H4 (cell line): ENCODE results near the gene EPB41L4B. TPM values are rescaled to one million over a fixed set of nuclear protein-coding genes. Genes with fewer than 3 reads are reported as not detected.
A peak's percentile ranks its signal among the peaks of the same experiment; 100 is the strongest.

ENCODE experiments used
- DNase-seq: peaks from one replicate; pipeline ENCODE4 v3.0.0-alpha.2; 2015; ENCODE audit warnings: low spot score
- total RNA-seq: library from RNA; depleted of rRNA; stranded (reverse); fragments of >200 nt; shearing (Covaris generic); gene quantifications from 2 replicates; pipeline ENCODE4 v1.2.3, GENCODE V29; 2014

The EPB41L4B gene
- total RNA-seq, 1 experiment from 2014 or later, result 3.5 TPM

DNA sequence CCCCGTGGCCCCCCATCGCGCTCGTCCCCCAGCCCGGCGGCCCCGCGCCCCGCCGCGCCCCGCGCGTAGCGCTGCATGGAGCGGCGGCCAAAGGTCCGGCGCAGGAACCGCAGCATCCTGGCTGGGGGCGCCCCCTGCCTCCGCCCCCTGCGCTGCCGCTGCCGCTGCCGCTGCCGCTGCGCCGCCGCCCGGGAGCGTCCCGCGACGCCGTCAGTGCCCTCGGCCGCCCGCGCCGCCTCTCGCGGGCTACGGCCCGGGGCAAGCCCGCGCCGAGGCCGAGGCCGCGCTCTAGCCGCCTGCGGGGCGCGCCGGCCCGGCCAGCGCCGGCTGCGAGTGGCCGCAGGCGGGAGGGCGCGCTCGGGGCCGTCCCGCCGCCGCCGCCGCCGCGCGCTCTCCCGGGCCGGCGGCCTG lies 523 bp downstream of the EPB41L4B start:
- DNase-seq, result no peak

- DNase-seq, result no peak
Observed at GRCh38 chr9:109319626-109320241, 1.1 kb downstream of the EPB41L4B start.

- no peak for DNase-seq
Observed at GRCh38 chr9:109319017-109319625, 1.7 kb downstream of the EPB41L4B start.

GRCh38 chr9:109317979-109318741 lies 2.7 kb downstream of the EPB41L4B start:
- no peak for DNase-seq

DNA sequence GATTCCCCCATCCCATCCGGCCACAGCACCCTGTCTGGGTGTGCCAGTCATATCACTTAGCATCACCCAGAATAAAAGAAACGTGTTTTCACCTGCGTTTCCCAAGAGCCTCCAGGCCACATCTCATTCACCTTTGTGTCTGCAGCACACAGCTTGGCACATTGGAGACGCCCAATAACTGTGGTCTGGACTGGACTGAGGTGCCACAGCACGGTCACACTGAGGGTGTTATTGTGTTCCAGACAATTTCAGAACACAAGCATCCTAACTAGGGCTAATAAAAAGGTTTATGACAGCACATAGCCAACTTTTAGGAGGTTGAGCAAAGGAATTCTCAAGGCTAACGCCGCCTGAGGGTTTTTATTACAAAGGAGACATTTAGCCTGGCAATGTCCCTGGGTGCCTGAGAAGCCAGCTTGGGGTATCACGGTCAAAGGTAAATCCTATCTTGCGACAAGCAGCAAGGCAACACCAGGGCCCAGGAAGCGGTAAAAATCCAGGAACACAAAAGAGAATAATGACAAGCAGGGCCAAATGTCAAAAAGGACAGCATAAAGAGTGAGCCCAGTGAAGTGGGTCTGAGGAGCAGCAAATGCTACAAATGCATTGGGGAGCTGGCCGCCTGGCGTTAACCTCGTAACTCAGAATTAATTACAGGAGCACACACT lies 3.4 kb downstream of the EPB41L4B start:
- no peak for DNase-seq

- peak; percentile 96 for DNase-seq
Observed at GRCh38 chr9:109316207-109316640, 4.6 kb downstream of the EPB41L4B start.

GRCh38 chr9:109315480-109316206 lies 5.2 kb downstream of the EPB41L4B start:
- DNase-seq, result no peak

DNA sequence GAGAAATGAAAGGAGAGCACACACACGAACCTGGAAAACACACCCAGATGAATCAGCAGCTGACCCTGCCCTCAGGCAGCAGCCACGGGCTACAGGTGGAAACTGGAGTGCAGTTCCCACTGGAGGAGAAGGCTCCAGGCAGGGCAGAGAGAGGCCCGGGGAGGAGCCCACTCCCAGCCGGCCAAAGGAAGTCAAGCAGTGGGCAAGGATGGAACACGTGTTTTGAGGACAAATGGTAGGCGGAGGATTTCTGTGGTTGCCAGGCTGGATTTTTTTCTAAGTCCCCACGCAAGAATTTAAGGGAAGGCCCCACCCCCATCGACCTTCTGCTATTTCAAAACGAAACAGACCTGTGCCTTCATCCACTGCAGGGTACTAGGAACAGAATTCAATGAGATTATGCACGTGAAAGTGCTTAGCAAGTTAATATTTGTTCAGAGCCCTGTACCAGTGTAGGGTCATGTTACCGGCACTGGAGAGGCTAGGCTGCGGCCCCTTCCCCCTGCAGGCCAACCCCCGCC lies 6.8 kb downstream of the EPB41L4B start:
- no peak for DNase-seq

DNA sequence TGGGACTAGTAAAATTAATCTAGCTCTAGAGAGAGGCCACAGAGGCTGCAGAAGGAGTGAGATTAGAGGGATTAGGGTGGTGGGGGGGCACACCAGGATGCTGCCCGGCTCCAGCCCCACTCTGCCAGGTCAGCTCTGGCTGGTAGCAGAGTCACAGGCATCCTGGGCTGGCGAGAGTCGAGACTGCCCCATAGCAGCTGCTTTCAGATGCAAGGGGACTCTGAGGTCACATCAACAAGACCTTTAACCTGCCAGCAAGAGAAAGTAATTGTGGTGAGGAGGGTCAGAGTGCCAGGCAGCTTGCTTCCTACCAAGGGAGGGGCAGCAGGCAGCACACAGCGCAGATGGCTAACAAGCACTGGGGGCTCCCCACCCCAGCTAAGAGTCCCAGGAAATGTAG lies 7.5 kb downstream of the EPB41L4B start:
- no peak for DNase-seq

DNA sequence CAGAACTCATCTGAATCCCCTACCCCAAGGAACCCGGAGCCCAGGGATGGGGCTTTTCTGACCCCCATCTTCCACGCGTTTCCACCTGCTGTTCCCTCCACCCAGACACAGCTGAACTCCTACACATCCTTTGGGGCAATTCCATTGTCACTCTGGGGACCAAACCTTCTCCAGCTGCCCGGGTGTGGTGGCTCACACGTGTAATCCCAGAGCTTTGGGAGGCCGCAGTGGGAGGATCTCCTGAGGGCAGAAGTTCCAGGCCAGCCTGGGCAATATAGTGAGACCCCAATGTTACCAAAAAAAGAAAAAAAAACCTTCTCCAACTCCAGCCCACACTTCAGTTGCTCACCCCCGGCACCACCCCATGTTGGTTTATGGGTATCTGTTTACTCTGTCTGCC lies 8.1 kb downstream of the EPB41L4B start:
- DNase-seq, result no peak

- no peak for DNase-seq
Observed at GRCh38 chr9:109311731-109312130, 9.1 kb downstream of the EPB41L4B start.

- no peak for DNase-seq
Observed at GRCh38 chr9:109311286-109311685, 9.6 kb downstream of the EPB41L4B start.

GRCh38 chr9:109310486-109310901 lies 10.4 kb downstream of the EPB41L4B start:
- no peak for DNase-seq

DNA sequence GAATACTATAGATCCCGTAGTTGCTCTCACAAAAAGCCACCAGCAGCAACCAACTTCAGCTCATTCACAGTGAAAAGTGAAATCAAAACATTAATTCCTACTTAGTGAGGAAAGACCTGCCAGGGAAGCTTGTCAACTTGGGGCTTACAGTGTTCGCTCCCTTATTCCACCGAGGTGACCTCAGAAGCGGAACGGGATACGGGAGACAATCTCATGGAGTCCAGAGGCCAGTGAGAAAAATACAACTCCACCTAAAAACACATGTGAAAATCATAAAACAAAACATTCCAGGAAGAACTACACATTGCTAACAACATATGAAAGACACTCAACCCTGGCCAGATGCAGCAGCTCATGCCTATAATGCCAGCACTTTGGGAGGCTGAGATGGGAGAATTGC lies 11.6 kb downstream of the EPB41L4B start:
- DNase-seq, result no peak

DNA sequence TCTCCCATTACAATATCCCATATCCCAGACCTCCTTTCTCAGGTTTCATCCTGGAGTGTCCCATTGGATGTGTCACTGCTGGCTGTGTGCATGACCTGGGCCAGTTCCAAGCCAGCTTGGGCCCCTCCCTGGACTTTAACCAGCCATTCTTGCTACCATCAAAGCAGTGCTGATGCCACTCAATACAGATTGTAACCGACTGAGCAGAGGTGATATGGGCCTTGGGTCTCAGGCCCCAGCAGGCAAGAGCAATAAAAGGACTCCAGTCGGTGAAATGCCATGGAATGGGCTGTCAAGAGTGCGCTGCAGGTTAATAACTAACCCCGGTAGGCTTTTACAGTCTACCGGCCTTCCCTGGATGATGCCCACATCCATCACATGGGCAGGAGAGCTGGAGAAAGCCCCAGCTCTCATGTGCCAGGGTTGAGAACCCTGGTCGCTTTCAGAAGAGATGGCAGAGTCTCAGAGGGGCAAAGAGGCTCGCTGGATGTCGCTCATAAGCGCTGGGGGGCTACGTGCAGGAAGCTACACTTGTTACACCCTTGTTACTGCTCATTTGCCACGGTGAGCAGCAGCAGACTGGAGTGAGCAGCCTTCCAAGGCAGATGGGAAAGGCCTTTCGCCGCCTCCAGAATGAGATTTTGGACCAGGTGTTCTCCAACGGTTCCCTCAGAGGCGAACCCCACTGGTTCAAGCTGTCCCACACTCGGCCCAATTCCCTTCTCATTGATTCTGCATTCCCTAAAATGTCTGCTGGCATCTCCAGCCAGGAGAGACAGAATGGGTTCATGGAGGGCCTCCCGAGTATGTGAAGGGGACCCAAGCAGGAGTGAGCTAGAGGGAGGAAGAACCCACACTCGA lies 13.2 kb downstream of the EPB41L4B start:
- DNase-seq, result peak; percentile 67

GRCh38 chr9:109305801-109306200 lies 15.1 kb downstream of the EPB41L4B start:
- DNase-seq, result no peak

- no peak for DNase-seq
Observed at GRCh38 chr9:109304347-109304746, 16.5 kb downstream of the EPB41L4B start.

- no peak for DNase-seq
Observed at GRCh38 chr9:109303900-109304299, 17.0 kb downstream of the EPB41L4B start.

- no peak for DNase-seq
Observed at GRCh38 chr9:109302606-109303005, 18.3 kb downstream of the EPB41L4B start.

- DNase-seq, result no peak
Observed at GRCh38 chr9:109301012-109301411, 19.8 kb downstream of the EPB41L4B start.

DNA sequence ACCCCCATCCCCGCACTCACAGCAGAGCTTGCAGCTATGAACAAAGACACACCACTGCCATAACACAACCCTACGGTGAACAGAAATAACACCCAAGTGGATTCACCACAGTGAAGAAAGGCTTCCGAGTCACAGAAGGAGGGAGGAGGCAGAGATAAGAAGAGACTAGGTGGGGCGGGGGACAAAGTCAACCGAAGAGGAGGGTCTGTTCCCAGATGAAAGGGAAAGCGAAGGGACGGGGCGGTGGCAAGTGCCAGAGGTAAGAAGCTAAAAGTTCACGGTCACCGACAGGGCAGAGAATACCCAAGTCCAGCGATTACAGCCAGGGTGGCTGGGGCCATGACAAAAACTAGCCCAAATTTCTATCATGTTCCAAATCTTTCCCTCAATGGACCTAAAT lies 21.0 kb downstream of the EPB41L4B start:
- no peak for DNase-seq
